Cardiac fibroblast (primary cell): Measurements from ENCODE around the gene GTPBP1.
A peak's percentile ranks its signal among the peaks of the same experiment; 100 is the strongest.

Experiments
- DNase-seq, 2 donors: peaks; one replicate each; pipeline versions ENCODE4 v3.0.0 to v3.0.0-alpha.2; 2010; ENCODE audit warnings: low read depth in 2 of 2
- H3K4me3 ChIP-seq, 2 donors: replicated peaks in 1 of 2; 1 replicate in 1 of 2; 2 replicates in 1 of 2; pipeline ENCODE4 v1.5.1; 2011; ENCODE audit warnings: low read depth in 2 of 2, low read length in 2 of 2, mild to moderate bottlenecking in 2 of 2, moderate library complexity in 1 of 2
- CTCF ChIP-seq: IDR thresholded peaks from one replicate; pipeline ENCODE4 v1.5.1; 2011; ENCODE audit warnings: low read depth, mild to moderate bottlenecking, low read length, inconsistent platforms

Gene GTPBP1

GRCh38 chr22:38696606-38697424, 8.9 kb upstream of the GTPBP1 start:
- TF ChIP-seq CTCF, result no peak
- peak overlapping the region in 1 of 2 donors; percentile 22 for H3K4me3 ChIP-seq
- peak; percentile 86 to 94 for DNase-seq

GRCh38 chr22:38697425-38698089, 8.2 kb upstream of the GTPBP1 start:
- DNase-seq, result peak; percentile 36 to 84
- TF ChIP-seq CTCF, result no peak
- H3K4me3 ChIP-seq, result peak overlapping the region; percentile 21 to 65

GRCh38 chr22:38698407-38699094, 7.2 kb upstream of the GTPBP1 start:
- H3K4me3 ChIP-seq, result peak overlapping the region; percentile 65 to 80
- no peak for TF ChIP-seq CTCF
- no peak for DNase-seq

GRCh38 chr22:38699143-38699542, 6.6 kb upstream of the GTPBP1 start:
- peak overlapping the region; percentile 65 to 80 for H3K4me3 ChIP-seq
- DNase-seq, result no peak
- no peak for TF ChIP-seq CTCF

- TF ChIP-seq CTCF, result peak; percentile 15
- peak; percentile 61 to 66 for DNase-seq
- H3K4me3 ChIP-seq, result peak overlapping the region; percentile 65 to 80
These were observed 6.0 kb upstream of the GTPBP1 start for GRCh38 chr22:38699784-38700183.

GRCh38 chr22:38700270-38700788, 5.4 kb upstream of the GTPBP1 start:
- TF ChIP-seq CTCF, result no peak
- peak; percentile 54 to 78 for DNase-seq
- peak overlapping the region; percentile 65 to 80 for H3K4me3 ChIP-seq
